GM23338 (cell line): ENCODE results near the gene FXYD7. TPM values are rescaled to one million over a fixed set of nuclear protein-coding genes. Genes with fewer than 3 reads are reported as not detected.

Experiments
- CREB1 ChIP-seq: fragments of 250-450 bp; sonication (Bioruptor Pico); IDR thresholded peaks from 2 replicates; pipeline ENCODE4 v1.5.0; 2020; ENCODE audit warnings: low read depth, mild to moderate bottlenecking, moderate library complexity
- CTCF ChIP-seq, 2 experiments: fragments of 200-600 bp in 1 of 2; sonication (generic) in 1 of 2; conservative IDR thresholded peaks; 2 replicates each; pipeline versions ENCODE4 v1.5.1 to v1.6.1; 2016 to 2017; ENCODE audit warnings: antibody characterized with exemption in 2 of 2, low read depth in 2 of 2, mild to moderate bottlenecking in 2 of 2, moderate library complexity in 1 of 2
- EZH2 ChIP-seq: fragments of 200-600 bp; sonication (generic); IDR thresholded peaks from one replicate; pipeline ENCODE4 v1.8.0; 2017; ENCODE audit warnings: antibody characterized with exemption, mild to moderate bottlenecking, low read depth; ENCODE audit not compliant: unreplicated experiment
- EZH2phosphoT487 ChIP-seq: fragments of 200-600 bp; sonication (generic); IDR thresholded peaks from one replicate; pipeline ENCODE4 v1.8.1; 2018; ENCODE audit warnings: antibody characterized with exemption; ENCODE audit not compliant: unreplicated experiment
- JUNB ChIP-seq: IDR thresholded peaks from one replicate; pipeline ENCODE4 v1.6.1; 2016; ENCODE audit warnings: antibody characterized with exemption; ENCODE audit not compliant: unreplicated experiment
- POLR2AphosphoS5 ChIP-seq: IDR thresholded peaks from 2 replicates; pipeline ENCODE4 v1.6.1; 2016; ENCODE audit warnings: antibody characterized with exemption, low read depth
- ZNF114 ChIP-seq: fragments of 250-450 bp; sonication (Bioruptor Pico); IDR thresholded peaks from 2 replicates; pipeline ENCODE4 v1.5.0; 2020; ENCODE audit warnings: mild to moderate bottlenecking, moderate library complexity
- ZNF462 ChIP-seq: fragments of 250-450 bp; sonication (Bioruptor Pico); IDR thresholded peaks from 2 replicates; pipeline ENCODE4 v1.5.0; 2020; ENCODE audit warnings: mild to moderate bottlenecking, moderate library complexity
- polyA plus RNA-seq: library from polyadenylated mRNA; unstranded; fragments of >200 nt; fragmentation: Nextera tagmentation; extraction: Ambion mirVana; gene quantifications from 2 replicates; pipeline ENCODE4 v1.2.1, GENCODE V29; 2016
- total RNA-seq: library from RNA; depleted of rRNA; stranded (reverse); fragments of >200 nt; shearing (Covaris generic); gene quantifications from 2 replicates; pipeline ENCODE4 v1.2.3, GENCODE V29; 2014
- TF ChIP-seq, protein P1 (sequence below): IDR thresholded peaks from one replicate; pipeline ENCODE4 v1.6.1; 2018; ENCODE audit warnings: antibody characterized with exemption; ENCODE audit not compliant: unreplicated experiment

Gene FXYD7
- total and polyA plus RNA-seq, 2 experiments from 2014 or later: 9.6 to 44.0 TPM

GRCh38 chr19:35144600-35145436, 1.8 kb downstream of the FXYD7 start (continued):
- TF ChIP-seq ZNF462 (CRISPR knock-in tag) (no peak), CTCF (conservative IDR thresholded peaks at IDR 0.05; ENCODE audit: low read depth in 2 of 2) (no peak), ZNF114 (CRISPR knock-in tag) (no peak), CREB1 (no peak), EZH2phosphoT487 (no peak), EZH2 (no peak), POLR2AphosphoS5 (no peak), JUNB (no peak)
- TF ChIP-seq, protein P1, sequence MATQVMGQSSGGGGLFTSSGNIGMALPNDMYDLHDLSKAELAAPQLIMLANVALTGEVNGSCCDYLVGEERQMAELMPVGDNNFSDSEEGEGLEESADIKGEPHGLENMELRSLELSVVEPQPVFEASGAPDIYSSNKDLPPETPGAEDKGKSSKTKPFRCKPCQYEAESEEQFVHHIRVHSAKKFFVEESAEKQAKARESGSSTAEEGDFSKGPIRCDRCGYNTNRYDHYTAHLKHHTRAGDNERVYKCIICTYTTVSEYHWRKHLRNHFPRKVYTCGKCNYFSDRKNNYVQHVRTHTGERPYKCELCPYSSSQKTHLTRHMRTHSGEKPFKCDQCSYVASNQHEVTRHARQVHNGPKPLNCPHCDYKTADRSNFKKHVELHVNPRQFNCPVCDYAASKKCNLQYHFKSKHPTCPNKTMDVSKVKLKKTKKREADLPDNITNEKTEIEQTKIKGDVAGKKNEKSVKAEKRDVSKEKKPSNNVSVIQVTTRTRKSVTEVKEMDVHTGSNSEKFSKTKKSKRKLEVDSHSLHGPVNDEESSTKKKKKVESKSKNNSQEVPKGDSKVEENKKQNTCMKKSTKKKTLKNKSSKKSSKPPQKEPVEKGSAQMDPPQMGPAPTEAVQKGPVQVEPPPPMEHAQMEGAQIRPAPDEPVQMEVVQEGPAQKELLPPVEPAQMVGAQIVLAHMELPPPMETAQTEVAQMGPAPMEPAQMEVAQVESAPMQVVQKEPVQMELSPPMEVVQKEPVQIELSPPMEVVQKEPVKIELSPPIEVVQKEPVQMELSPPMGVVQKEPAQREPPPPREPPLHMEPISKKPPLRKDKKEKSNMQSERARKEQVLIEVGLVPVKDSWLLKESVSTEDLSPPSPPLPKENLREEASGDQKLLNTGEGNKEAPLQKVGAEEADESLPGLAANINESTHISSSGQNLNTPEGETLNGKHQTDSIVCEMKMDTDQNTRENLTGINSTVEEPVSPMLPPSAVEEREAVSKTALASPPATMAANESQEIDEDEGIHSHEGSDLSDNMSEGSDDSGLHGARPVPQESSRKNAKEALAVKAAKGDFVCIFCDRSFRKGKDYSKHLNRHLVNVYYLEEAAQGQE: no peak
